GM18502 (cell line): ENCODE measurements around the gene GARIN5A.

Experiments used
- ATAC-seq: cut with Tn5 transposase; IDR thresholded peaks from one replicate; pipeline ENCODE4 v1.9.1; 2021; ENCODE audit warnings: mild to moderate bottlenecking; ENCODE audit not compliant: unreplicated experiment, poor library complexity

The GARIN5A gene

GRCh38 chr19:50467566-50467965 is 9.1 kb downstream of the GARIN5A start:
- no peak for ATAC-seq

GRCh38 chr19:50466706-50467039 is 10.0 kb downstream of the GARIN5A start:
- no peak for ATAC-seq

- no peak for ATAC-seq
These were observed 10.5 kb downstream of the GARIN5A start for GRCh38 chr19:50465986-50466705.

- no peak for ATAC-seq
These were observed 11.6 kb downstream of the GARIN5A start for GRCh38 chr19:50465000-50465399.

- ATAC-seq, result no peak
These were observed 12.3 kb downstream of the GARIN5A start for GRCh38 chr19:50464348-50464747.

GRCh38 chr19:50462970-50463369 is 13.7 kb downstream of the GARIN5A start:
- ATAC-seq, result no peak

GRCh38 chr19:50461066-50461875 is 15.4 kb downstream of the GARIN5A start:
- ATAC-seq, result no peak

GRCh38 chr19:50460161-50460765 is 16.4 kb downstream of the GARIN5A start:
- ATAC-seq, result peak; percentile 43

GRCh38 chr19:50459638-50460037 is 17.0 kb downstream of the GARIN5A start:
- no peak for ATAC-seq

- ATAC-seq, result no peak
These were observed 17.6 kb downstream of the GARIN5A start for GRCh38 chr19:50459067-50459456.

GRCh38 chr19:50458396-50459066 is 18.1 kb downstream of the GARIN5A start:
- no peak for ATAC-seq

- ATAC-seq, result no peak
These were observed 19.3 kb downstream of the GARIN5A start for GRCh38 chr19:50457300-50457699.

GRCh38 chr19:50455992-50456391 is 20.7 kb downstream of the GARIN5A start:
- ATAC-seq, result no peak

GRCh38 chr19:50453243-50453642 is 23.4 kb downstream of the GARIN5A start:
- ATAC-seq, result no peak

GRCh38 chr19:50451223-50451534 is 25.5 kb downstream of the GARIN5A start:
- no peak for ATAC-seq

GRCh38 chr19:50450369-50451222 is 26.1 kb downstream of the GARIN5A start:
- no peak for ATAC-seq

GRCh38 chr19:50449236-50449899 is 27.3 kb downstream of the GARIN5A start:
- ATAC-seq, result no peak

- no peak for ATAC-seq
These were observed 28.9 kb downstream of the GARIN5A start for GRCh38 chr19:50447750-50448149.

GRCh38 chr19:50447053-50447452 is 29.6 kb downstream of the GARIN5A start:
- ATAC-seq, result no peak

GRCh38 chr19:50444059-50444458 is 32.6 kb downstream of the GARIN5A start:
- no peak for ATAC-seq
